Spleen (tissue), 11 donors: ENCODE data around the gene GART. TPM values are rescaled to one million over a fixed set of nuclear protein-coding genes. Genes with fewer than 3 reads are reported as not detected.
"Not testable (repeated sequence)": the region's sequence is repeated elsewhere in the genome, so short reads cannot be mapped to it uniquely, and the experiment has no call there.

Experiments
- DNase-seq: peaks from one replicate; pipeline ENCODE4 v3.0.0-alpha.2; 2020
- H3K27ac ChIP-seq, 8 donors: fragments of 200-600 bp; sonication (generic) in 7 of 8; 1 replicate in 4 of 8; 2 replicates in 4 of 8; pipeline versions ENCODE4 v1.5.0 to v1.8.0; 2016 to 2021; ENCODE audit warnings: inconsistent platforms in 4 of 8, mild to moderate bottlenecking in 4 of 8, moderate library complexity in 1 of 8
- H3K27me3 ChIP-seq, 7 donors: fragments of 200-600 bp; sonication (generic) in 6 of 7; replicated peaks in 1 of 7; 1 replicate in 4 of 7; 2 replicates in 3 of 7; pipeline versions ENCODE4 v1.5.0 to v1.8.0; 2016 to 2021; ENCODE audit warnings: inconsistent platforms in 3 of 7, mild to moderate bottlenecking in 1 of 7
- H3K36me3 ChIP-seq, 6 donors: fragments of 200-600 bp; sonication (generic) in 5 of 6; 1 replicate in 4 of 6; 2 replicates in 2 of 6; pipeline versions ENCODE4 v1.5.0 to v1.8.0; 2016 to 2021; ENCODE audit warnings: inconsistent platforms in 2 of 6
- H3K4me1 ChIP-seq, 6 donors: fragments of 200-600 bp; sonication (generic) in 5 of 6; 1 replicate in 3 of 6; 2 replicates in 3 of 6; pipeline versions ENCODE4 v1.5.0 to v1.8.0; 2016 to 2021; ENCODE audit warnings: inconsistent platforms in 3 of 6
- H3K4me3 ChIP-seq, 8 donors: fragments of 200-600 bp; sonication (generic) in 7 of 8; 1 replicate in 4 of 8; 2 replicates in 4 of 8; pipeline versions ENCODE4 v1.5.0 to v1.8.0; 2016 to 2021; ENCODE audit warnings: inconsistent platforms in 4 of 8, mild to moderate bottlenecking in 4 of 8, moderate library complexity in 2 of 8
- H3K9me3 ChIP-seq, 8 donors: fragments of 200-600 bp; sonication (generic) in 7 of 8; 1 replicate in 4 of 8; 2 replicates in 4 of 8; pipeline versions ENCODE4 v1.5.0 to v1.8.0; 2016 to 2021; ENCODE audit warnings: inconsistent platforms in 4 of 8
- POLR2A ChIP-seq, 3 donors: fragments of 450-650 bp; IDR thresholded peaks; one replicate each; pipeline ENCODE4 v1.5.1; 2017; ENCODE audit warnings: antibody characterized with exemption in 3 of 3, mild to moderate bottlenecking in 1 of 3
- POLR2AphosphoS5 ChIP-seq, 3 donors: sonication (generic); formaldehyde crosslinking; IDR thresholded peaks; one replicate each; pipeline ENCODE4 v1.5.1; 2017; ENCODE audit warnings: antibody characterized with exemption in 3 of 3
- WGBS, 5 donors: extraction: QIAGEN DNeasy Blood & Tissue Kit in 3 of 5; methylation state at CpG; one replicate each; pipeline versions ENCODE4 v1.1.5 to v1.1.7; 2013 to 2018; 5-methylcytosine and 5-hydroxymethylcytosine counted together
- intact Hi-C: fragments of 100-400 bp; cut with DNase I; formaldehyde crosslinking; loops from one replicate; pipeline ENCODE4 v1.15.0; 2023; ENCODE audit warnings: low total_unique reads
- polyA plus RNA-seq, 3 donors: library from polyadenylated mRNA; stranded (reverse); fragments of 200-250 nt; gene quantifications; one replicate each; pipeline ENCODE4 v1.2.1, GENCODE V29; 2013
- total RNA-seq, 7 donors: library from RNA; depleted of rRNA in 3 of 7; stranded (reverse); fragments of >200 nt in 3 of 7; fragmentation: NEBNext Ultra II Directional in 4 of 7; extraction: Animal tissue kit (Norgen Biotek cat#: 25700) in 4 of 7; gene quantifications; one replicate each; pipeline versions ENCODE4 v1.1.0 to v1.2.1, GENCODE V29; 2016 to 2021
- TF ChIP-seq, protein P1 (sequence below), 11 experiments: fragments of 200-600 bp in 7 of 11; fragments of 450-650 bp in 4 of 11; sonication (generic) in 4 of 11; IDR thresholded peaks in 8 of 11; conservative IDR thresholded peaks in 3 of 11; 1 replicate in 7 of 11; 2 replicates in 4 of 11; pipeline versions ENCODE4 v1.4.0 to v1.8.0; 2016 to 2021; ENCODE audit warnings: antibody characterized with exemption in 11 of 11, inconsistent platforms in 4 of 11, mild to moderate bottlenecking in 1 of 11
- donor health status: healthy with polysubstance abuse.
- donor health status: DM: no; HTN: no; CAD: no; lungs with moderate emphysema.
- donor health status: DM: no; HTN: no; CAD: no.
- donor health status: Bipolar disorder and iron deficiency.
- donor health status: healthy.
- donor health status: DM: no; HTN: no; CAD: no.
- donor health status: DM: yes; HTN: yes; CAD: no.

Gene GART
- total and polyA plus RNA-seq, 10 donors, result 14.3 to 113 (median 64.7) TPM

DNA sequence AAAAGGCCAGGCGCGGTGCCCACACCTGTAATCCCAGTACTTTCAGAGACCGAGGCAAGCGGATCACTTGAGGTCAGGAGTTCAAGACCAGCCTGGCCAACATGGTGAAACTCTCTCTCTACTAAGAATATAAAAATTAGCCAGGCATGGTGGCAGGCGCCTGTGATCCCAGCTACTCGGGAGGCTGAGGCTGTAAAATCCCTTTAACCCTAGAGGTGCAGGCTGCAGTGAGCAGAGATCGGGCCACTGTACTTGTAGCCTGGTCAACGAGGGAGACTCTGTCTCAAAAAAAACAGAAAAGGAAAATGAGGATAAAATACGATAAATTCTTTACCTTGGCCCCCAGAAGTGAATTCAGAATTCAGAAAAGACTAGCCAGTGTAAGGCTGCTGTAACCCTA lies 63.7 kb downstream of the GART start:
- intact Hi-C loops, result no loop called here
- Histone ChIP-seq H3K36me3 (peaks cover 0 to 7% (median 0%) of the 10 kb centered on the region in 6 donors), H3K4me3 (peak overlapping the region; percentile 80 to 97 (median 94)), H3K27ac (peak overlapping the region in 4 of 8 donors; percentile 95 to 99 (median 99)), H3K9me3 (no peaks in the 10 kb centered on the region), H3K4me1 (peaks cover 11 to 34% (median 17%) of the 10 kb centered on the region in 6 donors), H3K27me3 (no peaks in the 10 kb centered on the region)
- 64 to 78% (median 68%) methylated on average over 9 of the region's 9 CpGs for WGBS, 5 donors
- DNase-seq, result no peak
- TF ChIP-seq, protein P1, sequence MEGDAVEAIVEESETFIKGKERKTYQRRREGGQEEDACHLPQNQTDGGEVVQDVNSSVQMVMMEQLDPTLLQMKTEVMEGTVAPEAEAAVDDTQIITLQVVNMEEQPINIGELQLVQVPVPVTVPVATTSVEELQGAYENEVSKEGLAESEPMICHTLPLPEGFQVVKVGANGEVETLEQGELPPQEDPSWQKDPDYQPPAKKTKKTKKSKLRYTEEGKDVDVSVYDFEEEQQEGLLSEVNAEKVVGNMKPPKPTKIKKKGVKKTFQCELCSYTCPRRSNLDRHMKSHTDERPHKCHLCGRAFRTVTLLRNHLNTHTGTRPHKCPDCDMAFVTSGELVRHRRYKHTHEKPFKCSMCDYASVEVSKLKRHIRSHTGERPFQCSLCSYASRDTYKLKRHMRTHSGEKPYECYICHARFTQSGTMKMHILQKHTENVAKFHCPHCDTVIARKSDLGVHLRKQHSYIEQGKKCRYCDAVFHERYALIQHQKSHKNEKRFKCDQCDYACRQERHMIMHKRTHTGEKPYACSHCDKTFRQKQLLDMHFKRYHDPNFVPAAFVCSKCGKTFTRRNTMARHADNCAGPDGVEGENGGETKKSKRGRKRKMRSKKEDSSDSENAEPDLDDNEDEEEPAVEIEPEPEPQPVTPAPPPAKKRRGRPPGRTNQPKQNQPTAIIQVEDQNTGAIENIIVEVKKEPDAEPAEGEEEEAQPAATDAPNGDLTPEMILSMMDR (IDR thresholded peaks at IDR 0.05 in 8 of 11, conservative IDR thresholded peaks at IDR 0.05 in 3 of 11), result no peak
- TF ChIP-seq POLR2AphosphoS5 (IDR thresholded peaks at IDR 0.05), result no peak
- TF ChIP-seq POLR2A (IDR thresholded peaks at IDR 0.05), result no peak

DNA sequence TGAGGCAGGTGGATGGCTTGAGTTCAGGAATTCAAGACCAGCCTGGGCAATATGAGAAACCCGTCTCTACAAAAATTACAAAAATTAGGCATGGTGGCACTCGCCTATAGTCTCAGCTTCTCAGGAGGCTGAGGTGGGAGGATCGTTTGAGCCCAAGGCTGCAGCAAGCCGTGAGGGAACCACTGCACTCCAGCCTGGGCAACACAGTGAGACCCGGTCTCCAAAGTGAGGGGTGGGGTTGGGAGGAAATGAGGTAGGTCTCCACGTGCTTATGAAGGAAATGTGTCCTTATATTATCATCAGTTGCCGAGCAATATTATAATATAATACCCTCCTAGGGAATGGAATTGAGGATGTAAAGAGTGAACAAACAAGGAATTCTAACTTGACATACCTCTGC lies 64.9 kb downstream of the GART start:
- H3K4me3 ChIP-seq, result no peak overlapping the region
- peaks cover 11 to 34% (median 17%) of the 10 kb centered on the region in 6 donors for H3K4me1 ChIP-seq
- WGBS, 5 donors, result 73 to 91% (median 85%) methylated on average over 7 of the region's 7 CpGs
- H3K27ac ChIP-seq, result no peak overlapping the region
- TF ChIP-seq, protein P1 (IDR thresholded peaks at IDR 0.05 in 8 of 11, conservative IDR thresholded peaks at IDR 0.05 in 3 of 11), result no peak
- TF ChIP-seq POLR2A (IDR thresholded peaks at IDR 0.05) (no peak), POLR2AphosphoS5 (IDR thresholded peaks at IDR 0.05) (no peak)
- H3K36me3 ChIP-seq, result peaks cover 0 to 7% (median 0%) of the 10 kb centered on the region in 6 donors
- intact Hi-C loops, result no loop called here
- no peaks in the 10 kb centered on the region for H3K27me3 ChIP-seq
- DNase-seq, result no peak
- no peaks in the 10 kb centered on the region for H3K9me3 ChIP-seq

DNA sequence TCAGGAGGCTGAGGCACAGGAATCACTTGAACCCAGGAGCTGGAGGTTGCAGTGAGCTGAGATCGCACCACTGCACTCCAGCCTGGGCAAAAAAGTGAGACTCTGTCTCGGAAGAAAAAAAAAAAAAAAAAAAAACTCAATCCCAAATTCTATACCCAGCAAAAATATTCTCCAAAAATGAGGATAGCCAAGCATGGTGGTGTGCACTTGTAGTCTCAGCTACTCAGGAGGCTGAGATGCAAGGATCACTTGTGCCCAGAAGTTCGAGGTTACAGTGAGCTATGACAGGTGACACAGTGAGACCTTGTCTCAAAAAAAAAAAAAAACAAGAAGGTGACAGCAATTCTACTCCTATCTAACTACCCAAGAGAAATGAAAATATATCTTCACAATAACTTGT lies 68.6 kb downstream of the GART start:
- Histone ChIP-seq H3K36me3 (peaks cover 0 to 7% (median 0%) of the 10 kb centered on the region in 6 donors), H3K9me3 (no peaks in the 10 kb centered on the region), H3K27ac (no peak overlapping the region), H3K27me3 (no peaks in the 10 kb centered on the region), H3K4me3 (no peak overlapping the region), H3K4me1 (peaks cover 4 to 22% (median 7%) of the 10 kb centered on the region in 6 donors)
- WGBS, 5 donors, result 86 to 97% (median 96%) methylated on average over 3 of the region's 3 CpGs
- intact Hi-C loops, result no loop called here
- TF ChIP-seq POLR2AphosphoS5 (IDR thresholded peaks at IDR 0.05), result no peak
- no peak for TF ChIP-seq POLR2A (IDR thresholded peaks at IDR 0.05)
- TF ChIP-seq, protein P1 (IDR thresholded peaks at IDR 0.05 in 8 of 11, conservative IDR thresholded peaks at IDR 0.05 in 3 of 11), result no peak
- no peak for DNase-seq

DNA sequence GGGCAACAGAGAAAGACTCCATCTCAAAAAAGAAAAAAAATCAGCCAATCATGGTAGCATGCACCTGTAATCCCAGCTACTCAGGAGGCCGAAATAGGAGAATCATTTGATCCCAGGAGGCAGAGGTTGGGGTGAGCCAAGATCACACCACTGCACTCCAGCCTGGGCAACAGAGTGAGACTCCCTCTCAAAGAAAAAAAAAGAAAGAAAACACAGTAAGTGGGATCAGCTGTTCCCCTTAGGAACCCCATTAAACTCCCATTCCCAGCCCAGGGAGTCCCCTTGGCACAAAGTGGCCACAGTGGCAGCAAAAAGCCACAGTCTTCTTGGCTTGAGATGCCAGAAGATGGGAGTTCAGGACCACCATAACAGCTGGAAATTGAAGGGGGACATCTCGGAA lies 71.2 kb downstream of the GART start:
- DNase-seq, result no peak
- H3K4me1 ChIP-seq, result peaks cover 0 to 6% (median 0%) of the 10 kb centered on the region in 6 donors
- intact Hi-C loops, result no loop called here
- no peak overlapping the region for H3K27ac ChIP-seq
- H3K9me3 ChIP-seq, result no peaks in the 10 kb centered on the region
- H3K36me3 ChIP-seq, result peaks cover 0 to 26% (median 4%) of the 10 kb centered on the region in 6 donors
- no peak for TF ChIP-seq POLR2A (IDR thresholded peaks at IDR 0.05)
- no peak for TF ChIP-seq POLR2AphosphoS5 (IDR thresholded peaks at IDR 0.05)
- TF ChIP-seq, protein P1 (IDR thresholded peaks at IDR 0.05 in 8 of 11, conservative IDR thresholded peaks at IDR 0.05 in 3 of 11), result no peak
- WGBS, 5 donors, result 92 to 98% (median 96%) methylated on average over 2 of the region's 2 CpGs
- H3K27me3 ChIP-seq, result no peaks in the 10 kb centered on the region
- no peak overlapping the region for H3K4me3 ChIP-seq

DNA sequence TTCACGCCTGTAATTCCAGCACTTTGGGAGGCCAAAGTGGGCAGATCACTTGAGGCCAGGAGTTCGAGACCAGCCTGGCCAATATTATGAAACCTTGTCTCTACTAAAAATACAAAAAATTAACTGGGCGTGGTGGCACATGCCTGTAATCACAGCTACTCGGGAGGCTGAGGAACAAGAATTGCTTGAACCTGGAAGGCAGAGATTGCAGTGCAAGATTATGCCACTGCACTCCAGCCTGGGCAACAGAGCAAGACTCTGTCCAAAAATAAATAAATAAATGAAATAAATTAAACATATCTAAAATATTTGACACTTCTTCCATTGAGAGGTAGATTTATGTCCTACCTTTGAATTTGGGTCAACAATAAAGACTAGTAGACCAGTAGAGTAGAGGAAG lies 72.7 kb downstream of the GART start:
- H3K4me1 ChIP-seq, H3K4me3 ChIP-seq, H3K27me3 ChIP-seq, DNase-seq, H3K27ac ChIP-seq, intact Hi-C loops, H3K9me3 ChIP-seq: not testable (repeated sequence)
- H3K36me3 ChIP-seq, result peaks cover 0 to 38% (median 6%) of the 10 kb centered on the region in 6 donors
- 89 to 97% (median 93%) methylated on average over 4 of the region's 4 CpGs for WGBS, 5 donors
